Measurements from ENCODE around the gene NAALADL1. TPM values are rescaled to one million over a fixed set of nuclear protein-coding genes. Genes with fewer than 3 reads are reported as not detected.
"Not testable (repeated sequence)": the region's sequence is repeated elsewhere in the genome, so short reads cannot be mapped to it uniquely, and the experiment has no call there.

The NAALADL1 gene
- polyA plus RNA-seq, 1 experiment, result 38.7 TPM

DNA sequence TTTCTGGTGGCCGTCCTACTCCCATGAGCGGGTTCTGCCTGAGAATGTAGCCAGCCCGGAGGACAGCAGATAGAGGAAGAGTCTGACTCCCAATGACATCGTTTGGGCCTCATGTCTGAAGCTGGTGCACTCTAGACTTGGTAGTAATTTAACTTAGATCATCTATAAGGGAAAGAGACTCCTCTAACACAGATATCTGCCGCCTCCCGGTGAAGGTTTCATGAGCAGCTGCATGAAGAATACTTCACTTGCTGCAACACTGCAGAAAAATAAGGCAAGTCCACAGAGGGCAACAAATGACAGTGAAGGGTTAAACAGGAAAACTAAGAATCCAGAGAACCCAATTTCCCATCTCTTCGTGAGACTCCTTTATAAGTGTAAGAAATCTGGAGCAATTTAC, 50.3 kb downstream of the NAALADL1 start:
- Histone ChIP-seq H3K4me3 (ENCODE audit: low read depth, low read length) (no peak overlapping the region), H3K36me3 (ENCODE audit: control insufficient read depth, insufficient read depth, low read length) (no peaks in the 10 kb centered on the region), H3K27me3 (ENCODE audit: control insufficient read depth, insufficient read depth, low read length) (no peaks in the 10 kb centered on the region)
- POLR2A ChIA-PET, result no interaction called here
- CTCF ChIA-PET, result interaction anchor here (0.6 to 1.8 kb wide), 3 partner anchors 12 to 110 kb away, joined by 3 to 5 read pairs (median 3); no protein-coding TSS in a partner anchor
- no peak for DNase-seq (ENCODE audit: low read depth)
- TF ChIP-seq, protein P1, sequence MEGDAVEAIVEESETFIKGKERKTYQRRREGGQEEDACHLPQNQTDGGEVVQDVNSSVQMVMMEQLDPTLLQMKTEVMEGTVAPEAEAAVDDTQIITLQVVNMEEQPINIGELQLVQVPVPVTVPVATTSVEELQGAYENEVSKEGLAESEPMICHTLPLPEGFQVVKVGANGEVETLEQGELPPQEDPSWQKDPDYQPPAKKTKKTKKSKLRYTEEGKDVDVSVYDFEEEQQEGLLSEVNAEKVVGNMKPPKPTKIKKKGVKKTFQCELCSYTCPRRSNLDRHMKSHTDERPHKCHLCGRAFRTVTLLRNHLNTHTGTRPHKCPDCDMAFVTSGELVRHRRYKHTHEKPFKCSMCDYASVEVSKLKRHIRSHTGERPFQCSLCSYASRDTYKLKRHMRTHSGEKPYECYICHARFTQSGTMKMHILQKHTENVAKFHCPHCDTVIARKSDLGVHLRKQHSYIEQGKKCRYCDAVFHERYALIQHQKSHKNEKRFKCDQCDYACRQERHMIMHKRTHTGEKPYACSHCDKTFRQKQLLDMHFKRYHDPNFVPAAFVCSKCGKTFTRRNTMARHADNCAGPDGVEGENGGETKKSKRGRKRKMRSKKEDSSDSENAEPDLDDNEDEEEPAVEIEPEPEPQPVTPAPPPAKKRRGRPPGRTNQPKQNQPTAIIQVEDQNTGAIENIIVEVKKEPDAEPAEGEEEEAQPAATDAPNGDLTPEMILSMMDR (IDR thresholded peaks at IDR 0.05; ENCODE audit: insufficient read depth, low read depth, low read length), result no peak

DNA sequence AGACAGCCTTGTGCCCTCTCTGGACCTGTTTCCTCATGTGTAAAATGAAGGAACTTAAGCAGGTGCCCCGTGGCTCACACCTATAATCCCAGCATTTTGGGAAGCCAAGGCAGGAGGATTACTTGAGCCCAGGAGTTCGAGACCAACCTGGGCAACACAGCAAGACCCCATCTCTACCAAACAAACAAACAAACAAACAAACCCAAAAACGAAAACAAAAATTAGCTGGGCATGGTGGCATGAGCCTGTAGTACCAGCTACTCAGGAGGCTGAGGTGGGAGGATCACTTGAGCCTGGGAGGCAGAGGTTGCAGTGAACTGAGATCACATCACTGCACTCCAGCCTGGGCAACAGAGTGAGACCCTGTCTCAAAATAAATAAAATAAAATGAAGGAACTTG, 54.4 kb downstream of the NAALADL1 start:
- CTCF ChIA-PET, result interaction anchor here (1.0 to 4.3 kb wide), 3 partner anchors 10 to 113 kb away, joined by 3 to 30 read pairs (median 3); partner anchors contain the start of genes ARL2 and ZNHIT2
- DNase-seq (ENCODE audit: low read depth); H3K36me3 ChIP-seq (ENCODE audit: control insufficient read depth, insufficient read depth, low read length); POLR2A ChIA-PET; H3K4me3 ChIP-seq (ENCODE audit: low read depth, low read length); H3K27me3 ChIP-seq (ENCODE audit: control insufficient read depth, insufficient read depth, low read length): not testable (repeated sequence)

DNA sequence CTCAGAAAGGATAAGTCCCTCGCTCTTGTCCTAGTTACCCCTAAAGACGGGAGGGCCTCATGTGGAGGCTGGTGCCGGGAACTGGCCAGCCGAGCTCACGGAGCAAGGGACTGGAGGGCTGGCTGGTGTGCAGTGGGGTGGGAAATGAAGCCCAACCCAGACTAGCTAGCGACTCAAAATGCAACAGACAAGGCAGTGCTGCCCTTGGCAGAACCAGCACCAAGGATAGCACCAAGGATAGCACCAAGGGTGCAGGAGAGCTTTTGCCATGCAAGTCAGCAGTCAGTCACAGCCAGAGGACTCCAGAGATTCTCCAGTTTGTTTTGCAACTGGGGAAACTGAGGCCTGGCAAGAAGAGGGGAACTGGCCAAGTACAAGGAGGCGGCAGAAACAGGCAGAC, 55.1 kb downstream of the NAALADL1 start:
- Histone ChIP-seq H3K27me3 (ENCODE audit: control insufficient read depth, insufficient read depth, low read length) (no peaks in the 10 kb centered on the region), H3K4me3 (ENCODE audit: low read depth, low read length) (no peak overlapping the region), H3K36me3 (ENCODE audit: control insufficient read depth, insufficient read depth, low read length) (no peaks in the 10 kb centered on the region)
- ChIA-PET CTCF (interaction anchor here (0.6 to 4.3 kb wide), 4 partner anchors 11 to 114 kb away, joined by 3 to 30 read pairs (median 4); partner anchors contain the start of genes ARL2, TM7SF2 and ZNHIT2), POLR2A (no interaction called here)
- no peak for DNase-seq (ENCODE audit: low read depth)
- TF ChIP-seq, protein P1 (IDR thresholded peaks at IDR 0.05; ENCODE audit: insufficient read depth, low read depth, low read length), result no peak

DNA sequence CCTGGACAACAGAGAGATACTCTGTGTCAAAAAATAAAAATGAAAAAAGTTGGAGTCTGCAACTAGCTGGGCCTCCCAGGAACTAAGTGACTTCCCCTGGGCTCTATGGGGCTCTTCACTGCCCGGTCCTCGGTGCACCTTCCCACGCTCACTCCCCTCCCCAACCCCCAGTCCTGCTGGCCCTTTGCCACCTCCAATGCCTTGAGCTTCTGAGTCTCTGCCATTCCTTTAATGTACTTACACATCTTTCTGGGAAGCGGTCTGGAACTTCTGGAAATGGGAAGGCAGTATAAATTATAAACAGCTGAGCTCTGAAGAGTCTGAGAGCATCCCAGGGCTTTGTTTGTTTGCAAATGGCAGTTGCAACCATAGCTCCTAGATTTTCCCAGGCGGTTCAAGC, 55.6 kb downstream of the NAALADL1 start:
- POLR2A ChIA-PET, result no interaction called here

DNA sequence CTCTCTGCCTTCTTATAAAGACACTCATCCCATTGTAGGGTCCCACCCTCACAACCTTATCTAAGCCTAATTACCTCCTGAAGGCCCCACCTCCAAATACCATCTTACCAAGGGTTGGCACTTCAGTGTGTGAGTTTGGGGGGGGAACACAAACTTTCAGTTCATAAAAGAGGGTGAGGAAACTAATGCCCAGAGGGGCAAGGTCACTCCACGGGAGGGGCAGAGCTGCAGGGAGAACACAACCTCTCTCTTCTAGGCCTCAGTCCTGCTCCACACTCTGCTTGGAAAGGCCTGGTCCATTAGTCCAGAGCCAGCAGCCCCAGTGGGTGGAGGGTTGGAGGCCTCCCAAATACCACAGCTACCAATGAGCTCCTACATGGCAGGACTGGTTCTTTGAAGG, 58.9 kb downstream of the NAALADL1 start:
- ChIA-PET POLR2A (no interaction called here), CTCF (interaction anchor here (2.1 kb wide), 1 partner anchor 14 kb away, joined by 13 read pairs; the partner anchor contains the start of gene ARL2)
- no peak overlapping the region for H3K4me3 ChIP-seq (ENCODE audit: low read depth, low read length)
- no peaks in the 10 kb centered on the region for H3K36me3 ChIP-seq (ENCODE audit: control insufficient read depth, insufficient read depth, low read length)
- TF ChIP-seq, protein P1 (IDR thresholded peaks at IDR 0.05; ENCODE audit: insufficient read depth, low read depth, low read length), result no peak
- DNase-seq (ENCODE audit: low read depth), result no peak
- no peaks in the 10 kb centered on the region for H3K27me3 ChIP-seq (ENCODE audit: control insufficient read depth, insufficient read depth, low read length)

More for the DNA sequence above, 55.6 kb downstream of the NAALADL1 start:
- CTCF ChIA-PET, result interaction anchor here (1.0 to 4.3 kb wide), 3 partner anchors 11 to 108 kb away, joined by 3 to 30 read pairs (median 4); partner anchors contain the start of genes ARL2 and TM7SF2
- TF ChIP-seq, protein P1 (IDR thresholded peaks at IDR 0.05; ENCODE audit: insufficient read depth, low read depth, low read length), result no peak
- DNase-seq (ENCODE audit: low read depth), result no peak
- Histone ChIP-seq H3K4me3 (ENCODE audit: low read depth, low read length) (no peak overlapping the region), H3K36me3 (ENCODE audit: control insufficient read depth, insufficient read depth, low read length) (no peaks in the 10 kb centered on the region), H3K27me3 (ENCODE audit: control insufficient read depth, insufficient read depth, low read length) (no peaks in the 10 kb centered on the region)

Data from BJ (cell line).